LHCN-M2 (cell line): ENCODE results near the gene FAM107B. TPM values are rescaled to one million over a fixed set of nuclear protein-coding genes. Genes with fewer than 3 reads are reported as not detected.
A peak's percentile ranks its signal among the peaks of the same experiment; 100 is the strongest.
"Not testable (repeated sequence)": the region's sequence is repeated elsewhere in the genome, so short reads cannot be mapped to it uniquely, and the experiment has no call there.

ENCODE experiments used
- DNase-seq: peaks from one replicate; pipeline ENCODE4 v3.0.0-alpha.2; 2012; ENCODE audit warnings: low read depth
- total RNA-seq: library from RNA; depleted of rRNA; stranded (reverse); fragments of >200 nt; gene quantifications from 2 replicates; pipeline ENCODE4 v1.2.3, GENCODE V29; 2014

The FAM107B gene
- total RNA-seq, 1 experiment from 2014 or later: 8.6 TPM

- peak; percentile 15 for DNase-seq
These were observed 108.5 kb downstream of the FAM107B start for GRCh38 chr10:14665865-14666857.

GRCh38 chr10:14665304-14665703, 109.4 kb downstream of the FAM107B start:
- DNase-seq: peak; percentile 71

DNA sequence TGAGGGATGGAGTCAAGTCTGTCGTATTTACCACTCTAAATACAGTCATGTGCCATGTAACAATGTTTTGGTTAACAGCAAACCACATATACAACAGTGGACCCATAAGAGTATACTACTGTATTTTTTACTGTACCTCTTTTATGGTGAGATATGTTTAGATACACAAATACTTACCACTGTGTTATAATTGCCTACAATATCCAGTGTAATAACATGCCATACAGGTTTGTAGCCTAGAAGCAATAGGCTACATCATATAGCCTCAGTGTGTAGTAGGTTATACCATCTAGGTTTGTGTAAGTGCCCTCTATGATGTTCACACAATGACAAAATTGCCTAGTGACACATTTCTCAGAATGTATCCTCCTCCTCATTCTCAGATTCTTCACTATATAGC, 110.4 kb downstream of the FAM107B start:
- no peak for DNase-seq

DNA sequence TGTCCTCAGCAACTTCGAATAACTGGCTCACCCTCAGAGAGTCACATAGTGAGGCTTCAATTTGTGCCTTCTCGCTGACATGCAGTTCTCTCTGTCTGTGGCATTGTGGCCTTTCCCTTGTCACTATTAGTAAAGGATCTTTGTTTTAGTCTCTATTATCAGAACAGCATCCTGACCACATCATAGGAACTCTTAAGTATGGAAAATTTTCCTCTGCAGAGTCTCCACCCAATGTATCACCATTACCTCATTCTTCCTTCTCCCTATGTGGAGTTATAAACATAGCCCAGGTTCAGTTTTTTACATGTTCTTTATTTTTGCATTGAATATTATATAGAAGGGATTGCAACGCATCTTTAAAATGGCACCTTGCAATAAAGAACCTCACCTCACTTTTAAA, 112.9 kb downstream of the FAM107B start:
- no peak for DNase-seq

- DNase-seq: no peak
These were observed 113.9 kb downstream of the FAM107B start for GRCh38 chr10:14660831-14661230.

DNA sequence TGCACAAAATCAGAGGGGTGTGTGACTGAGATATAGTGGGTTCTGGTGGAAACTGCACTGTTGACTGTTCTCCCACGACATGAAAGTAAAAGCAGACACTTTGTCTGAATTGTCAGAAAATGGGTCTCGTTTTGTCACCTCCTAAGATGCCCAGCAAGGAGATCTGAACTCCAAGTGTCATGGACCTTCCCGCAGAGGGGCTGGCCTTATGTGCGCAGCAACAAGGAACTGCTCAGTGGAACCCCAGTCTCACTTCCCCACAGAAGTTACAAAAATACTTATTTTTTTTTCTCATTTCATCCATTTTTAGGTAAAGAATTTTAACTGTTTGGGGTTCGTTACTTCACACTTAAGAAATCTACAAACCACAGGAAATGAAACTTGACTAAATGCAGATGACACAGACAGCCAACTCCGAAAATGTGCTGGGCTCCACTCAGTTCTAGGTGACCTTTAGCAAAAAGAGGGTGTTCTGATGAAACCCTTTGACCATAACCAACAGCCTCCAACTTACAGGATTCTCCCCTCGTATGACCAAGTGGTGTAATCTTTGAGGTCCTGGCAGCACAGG, 115.0 kb downstream of the FAM107B start:
- no peak for DNase-seq

- DNase-seq: not testable (repeated sequence)
These were observed 115.6 kb downstream of the FAM107B start for GRCh38 chr10:14659137-14659536.

GRCh38 chr10:14658331-14659127, 116.2 kb downstream of the FAM107B start:
- peak; percentile 46 for DNase-seq

GRCh38 chr10:14656052-14656730, 118.5 kb downstream of the FAM107B start:
- DNase-seq: no peak

- DNase-seq: no peak
These were observed 119.8 kb downstream of the FAM107B start for GRCh38 chr10:14654821-14655382.

GRCh38 chr10:14653271-14654161, 121.2 kb downstream of the FAM107B start:
- peak; percentile 65 for DNase-seq

- DNase-seq: no peak
These were observed 121.9 kb downstream of the FAM107B start for GRCh38 chr10:14652816-14653215.

DNA sequence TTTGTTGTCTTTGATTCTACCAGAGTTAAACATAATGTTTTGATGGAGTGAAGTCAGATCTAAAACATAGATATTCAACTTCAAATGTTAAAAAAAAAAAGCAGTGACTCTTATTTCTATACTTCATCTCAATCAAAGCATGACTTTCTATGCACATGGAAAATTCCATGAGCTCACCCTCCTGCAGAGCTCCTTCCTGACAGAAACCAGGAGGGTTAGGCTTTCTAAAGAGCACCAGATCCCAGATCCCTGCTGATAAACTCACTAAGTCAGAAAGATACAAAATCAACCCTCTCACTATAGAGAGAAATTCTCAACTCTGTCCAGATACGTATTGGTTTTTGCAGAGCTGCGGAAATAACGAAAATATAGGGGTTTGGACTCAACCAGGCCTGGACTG, 122.6 kb downstream of the FAM107B start:
- DNase-seq: no peak

GRCh38 chr10:14649739-14650138, 125.0 kb downstream of the FAM107B start:
- no peak for DNase-seq

DNA sequence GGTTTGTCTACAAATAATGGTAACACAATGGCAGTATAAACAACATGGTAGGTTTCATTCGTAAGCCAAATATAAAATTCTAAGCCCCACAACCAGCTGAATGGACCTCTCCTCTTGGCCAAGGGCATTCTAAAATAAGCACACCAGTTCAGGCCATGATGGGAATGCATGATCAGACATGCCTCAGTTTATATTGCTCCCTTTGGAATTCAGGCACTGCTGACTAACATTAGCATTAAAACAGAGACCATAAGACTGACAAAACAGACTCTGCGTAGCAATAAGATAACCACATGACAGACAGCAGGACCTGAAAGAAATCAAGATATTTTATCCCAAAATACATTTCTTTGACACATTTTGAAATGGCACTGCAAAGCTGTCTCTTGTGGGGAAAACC, 125.8 kb downstream of the FAM107B start:
- no peak for DNase-seq

GRCh38 chr10:14648005-14648765, 126.5 kb downstream of the FAM107B start:
- DNase-seq: peak; percentile 11

DNA sequence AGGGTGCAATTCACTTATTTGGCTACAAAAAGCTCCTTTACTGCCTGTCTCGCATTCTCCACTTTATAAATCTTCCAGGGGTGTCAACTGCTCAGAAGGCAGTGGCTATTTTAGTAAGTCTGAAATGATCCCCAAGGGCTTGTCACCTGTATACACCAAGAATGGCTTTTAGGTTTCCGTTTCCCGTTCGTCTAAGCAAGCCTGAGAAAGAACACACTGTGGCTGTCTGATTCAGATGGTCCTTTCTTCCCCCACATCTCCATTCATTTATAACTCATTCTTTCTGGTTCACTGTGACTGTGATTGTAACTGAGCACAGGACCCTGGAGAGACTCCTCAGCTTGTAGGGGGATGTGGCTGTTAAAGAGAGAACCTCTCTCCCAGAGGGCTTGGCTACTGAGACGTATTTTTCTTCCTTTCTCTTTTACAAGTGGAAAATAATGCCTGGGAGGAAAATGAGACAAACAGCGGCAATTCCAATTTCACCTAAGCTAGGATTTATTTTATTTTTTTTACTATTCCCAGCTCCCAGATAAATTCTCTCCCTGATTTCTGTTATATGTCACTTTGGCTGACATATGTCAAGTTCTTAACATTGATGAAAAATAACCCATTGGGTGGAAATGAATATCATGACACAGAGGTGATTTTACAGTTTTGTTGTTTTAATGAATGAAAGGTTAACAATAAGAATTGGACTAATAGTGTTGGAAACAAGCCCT, 129.3 kb downstream of the FAM107B start:
- no peak for DNase-seq

- no peak for DNase-seq
These were observed 135.1 kb downstream of the FAM107B start for GRCh38 chr10:14639637-14640036.
